Heart left ventricle (tissue), 13 donors: ENCODE measurements around the gene STRN3.

Experiments
- POLR2A ChIP-seq, 2 donors: fragments of 450-650 bp; IDR thresholded peaks; one replicate each; pipeline ENCODE4 v1.6.1; 2017; ENCODE audit warnings: antibody characterized with exemption in 2 of 2, mild to moderate bottlenecking in 2 of 2, moderate library complexity in 2 of 2
- TF ChIP-seq, protein P1 (sequence below), 12 donors: fragments of 200-600 bp; sonication (generic) in 4 of 12; IDR thresholded peaks; one replicate each; pipeline versions ENCODE4 v1.5.0 to v1.8.0; 2018 to 2022; ENCODE audit warnings: antibody characterized with exemption in 12 of 12, mild to moderate bottlenecking in 5 of 12
- donor health status: ischemic (EF 13 %, LVEDD 7.1; RV severe dilation, severe dysfunction).
- donor health status: DM: no; HTN: yes; CAD: no.
- donor health status: DM: no; HTN: no; CAD: no.
- donor health status: ischemic (EF 25% LVEDD 6.9; RV normal size, moderate dysfunction).
- donor health status: ischemic (EF 25% LVEDD 5.7; RV mildly dilated, moderate dysfunction).
- donor health status: ischemic (EF 35%, LVEDD 5.7; RV mildly dilated, moderate dysfunction).
- donor health status: nonischemic (EF 11% LVEDD 7.7; RV severe dilation, severe dysfunction).
- donor health status: DM: yes; HTN: yes; CAD: no.
- donor health status: PGD.
- donor health status: ischemic (EF 29% LVEDD 5.4; RV normal size, mild dysfunction).
- donor health status: nonischemic (EF 23%, LVEDD 6.1; RV moderate dilation, normal function).

DNA sequence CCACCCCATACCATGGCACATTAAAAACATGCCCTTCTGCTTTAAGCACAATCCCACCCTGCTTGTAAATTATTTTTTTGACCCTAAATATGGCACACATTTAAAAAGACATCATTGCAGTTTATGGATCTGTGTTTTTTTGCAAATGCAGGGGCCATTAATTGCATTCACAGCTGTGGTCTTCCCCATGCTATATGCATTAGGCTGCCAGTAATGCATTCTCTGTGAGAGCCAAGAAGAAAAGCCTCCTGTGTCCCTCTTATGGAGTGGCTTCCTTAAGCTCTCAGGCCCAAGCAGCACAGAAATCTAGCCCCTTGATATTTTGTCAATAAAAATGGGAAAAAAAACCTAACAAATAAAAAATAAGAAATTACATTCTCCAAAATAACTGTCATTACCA is 172.2 kb downstream of the STRN3 start:
- TF ChIP-seq, protein P1, sequence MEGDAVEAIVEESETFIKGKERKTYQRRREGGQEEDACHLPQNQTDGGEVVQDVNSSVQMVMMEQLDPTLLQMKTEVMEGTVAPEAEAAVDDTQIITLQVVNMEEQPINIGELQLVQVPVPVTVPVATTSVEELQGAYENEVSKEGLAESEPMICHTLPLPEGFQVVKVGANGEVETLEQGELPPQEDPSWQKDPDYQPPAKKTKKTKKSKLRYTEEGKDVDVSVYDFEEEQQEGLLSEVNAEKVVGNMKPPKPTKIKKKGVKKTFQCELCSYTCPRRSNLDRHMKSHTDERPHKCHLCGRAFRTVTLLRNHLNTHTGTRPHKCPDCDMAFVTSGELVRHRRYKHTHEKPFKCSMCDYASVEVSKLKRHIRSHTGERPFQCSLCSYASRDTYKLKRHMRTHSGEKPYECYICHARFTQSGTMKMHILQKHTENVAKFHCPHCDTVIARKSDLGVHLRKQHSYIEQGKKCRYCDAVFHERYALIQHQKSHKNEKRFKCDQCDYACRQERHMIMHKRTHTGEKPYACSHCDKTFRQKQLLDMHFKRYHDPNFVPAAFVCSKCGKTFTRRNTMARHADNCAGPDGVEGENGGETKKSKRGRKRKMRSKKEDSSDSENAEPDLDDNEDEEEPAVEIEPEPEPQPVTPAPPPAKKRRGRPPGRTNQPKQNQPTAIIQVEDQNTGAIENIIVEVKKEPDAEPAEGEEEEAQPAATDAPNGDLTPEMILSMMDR (IDR thresholded peaks at IDR 0.05), result no peak
- TF ChIP-seq POLR2A (IDR thresholded peaks at IDR 0.05), result no peak
